ENCODE measurements around the gene SLC6A17. TPM values are rescaled to one million over a fixed set of nuclear protein-coding genes. Genes with fewer than 3 reads are reported as not detected.

Gene SLC6A17
- total RNA-seq, 1 donor from 2014 or later: 3.6 TPM

GRCh38 chr1:110235834-110236682 is 85.8 kb downstream of the SLC6A17 start:
- peaks cover 30% of the 10 kb centered on the region for H3K4me1 ChIP-seq (ENCODE audit: insufficient read depth, low read length)
- H3K4me3 ChIP-seq (ENCODE audit: insufficient read depth, low read depth, low read length): no peak overlapping the region
- no peak overlapping the region for H3K4me3 Mint-ChIP-seq (ENCODE audit: unreplicated experiment)
- DNase-seq (ENCODE audit: low read depth) (peak; percentile 84), FAIRE-seq (peak; percentile 78)
- H3K36me3 ChIP-seq (ENCODE audit: insufficient read depth, low read length): no peaks in the 10 kb centered on the region
- H4K20me1 ChIP-seq (ENCODE audit: insufficient read depth, low read length): no peaks in the 10 kb centered on the region
- peaks cover 5% of the 10 kb centered on the region for H3K9me3 Mint-ChIP-seq (ENCODE audit: unreplicated experiment)
- peaks cover 2% of the 10 kb centered on the region for H3K36me3 Mint-ChIP-seq (ENCODE audit: low read depth, unreplicated experiment)
- peaks cover 27% of the 10 kb centered on the region for H3K4me1 Mint-ChIP-seq (ENCODE audit: low read depth, unreplicated experiment)
- peak overlapping the region; percentile 46 for H2AFZ ChIP-seq (ENCODE audit: low read depth, low read length)
- H3K9ac ChIP-seq (ENCODE audit: low read length): peak overlapping the region; percentile 50
- no peak for TF ChIP-seq EZH2 (IDR thresholded peaks at IDR 0.05; ENCODE audit: insufficient read depth, low read length)
- TF ChIP-seq CTCF (IDR thresholded peaks at IDR 0.05; ENCODE audit: insufficient read depth, low read depth, low read length): no peak
- no peaks in the 10 kb centered on the region for H3K79me2 ChIP-seq (ENCODE audit: insufficient read depth, low read length)
- peaks cover 28% of the 10 kb centered on the region for H3K27me3 Mint-ChIP-seq (ENCODE audit: low read depth, unreplicated experiment)
- H3K27ac Mint-ChIP-seq (ENCODE audit: unreplicated experiment): peak overlapping the region; percentile 73
- peak overlapping the region; percentile 55 for H3K27ac ChIP-seq (ENCODE audit: low read depth, low read length)
- H3K4me2 ChIP-seq (ENCODE audit: low read length): peak overlapping the region; percentile 43
- H3K27me3 ChIP-seq (ENCODE audit: insufficient read depth, low read length): no peaks in the 10 kb centered on the region
- peaks cover 6% of the 10 kb centered on the region for H3K9me3 ChIP-seq (ENCODE audit: insufficient read depth, low read depth, low read length)

GRCh38 chr1:110237386-110238152 is 87.3 kb downstream of the SLC6A17 start:
- Mint-ChIP-seq H3K36me3 (ENCODE audit: low read depth, unreplicated experiment) (peaks cover 1% of the 10 kb centered on the region), H3K27me3 (ENCODE audit: low read depth, unreplicated experiment) (peaks cover 43% of the 10 kb centered on the region), H3K4me3 (ENCODE audit: unreplicated experiment) (no peak overlapping the region), H3K9me3 (ENCODE audit: unreplicated experiment) (peaks cover 7% of the 10 kb centered on the region), H3K4me1 (ENCODE audit: low read depth, unreplicated experiment) (peaks cover 27% of the 10 kb centered on the region), H3K27ac (ENCODE audit: unreplicated experiment) (no peak overlapping the region)
- H3K9ac ChIP-seq (ENCODE audit: low read length): no peak overlapping the region
- peak; percentile 18 for DNase-seq (ENCODE audit: low read depth)
- no peak for FAIRE-seq
- no peak overlapping the region for H2AFZ ChIP-seq (ENCODE audit: low read depth, low read length)
- H4K20me1 ChIP-seq (ENCODE audit: insufficient read depth, low read length): no peaks in the 10 kb centered on the region
- H3K4me3 ChIP-seq (ENCODE audit: insufficient read depth, low read depth, low read length): no peak overlapping the region
- H3K79me2 ChIP-seq (ENCODE audit: insufficient read depth, low read length): no peaks in the 10 kb centered on the region
- no peak overlapping the region for H3K27ac ChIP-seq (ENCODE audit: low read depth, low read length)
- H3K9me3 ChIP-seq (ENCODE audit: insufficient read depth, low read depth, low read length): peaks cover 3% of the 10 kb centered on the region
- no peak for TF ChIP-seq EZH2 (IDR thresholded peaks at IDR 0.05; ENCODE audit: insufficient read depth, low read length)
- no peak for TF ChIP-seq CTCF (IDR thresholded peaks at IDR 0.05; ENCODE audit: insufficient read depth, low read depth, low read length)
- H3K27me3 ChIP-seq (ENCODE audit: insufficient read depth, low read length): peaks cover 3% of the 10 kb centered on the region
- no peaks in the 10 kb centered on the region for H3K36me3 ChIP-seq (ENCODE audit: insufficient read depth, low read length)
- H3K4me1 ChIP-seq (ENCODE audit: insufficient read depth, low read length): peaks cover 30% of the 10 kb centered on the region
- no peak overlapping the region for H3K4me2 ChIP-seq (ENCODE audit: low read length)

Data from astrocyte (in vitro differentiated cells and primary cell).